Measurements from ENCODE around the gene CPE.
A peak's percentile ranks its signal among the peaks of the same experiment; 100 is the strongest.

CPE gene

DNA sequence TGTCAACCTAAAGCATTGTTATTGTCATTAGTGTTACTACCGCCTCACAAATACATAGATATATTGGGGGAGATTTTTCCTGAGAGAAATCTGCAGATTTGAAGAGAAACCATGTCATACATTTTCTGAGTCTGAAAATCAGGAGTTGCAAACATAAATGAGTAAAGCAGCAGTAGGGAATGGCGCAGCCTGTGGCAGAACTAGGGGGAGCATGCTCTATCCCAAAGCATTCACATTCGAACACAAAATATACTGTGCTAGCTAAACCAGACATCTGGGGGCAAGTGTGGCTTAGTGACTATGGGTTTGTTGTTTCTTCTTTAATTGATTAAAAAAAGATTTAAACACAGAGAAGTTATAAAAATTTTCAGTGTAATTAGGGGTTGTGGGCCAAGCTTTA is 83.2 kb downstream of the CPE start:
- no peak overlapping the region for H3K27ac ChIP-seq (ENCODE audit: low read depth, low read length, poor library complexity, severe bottlenecking)

DNA sequence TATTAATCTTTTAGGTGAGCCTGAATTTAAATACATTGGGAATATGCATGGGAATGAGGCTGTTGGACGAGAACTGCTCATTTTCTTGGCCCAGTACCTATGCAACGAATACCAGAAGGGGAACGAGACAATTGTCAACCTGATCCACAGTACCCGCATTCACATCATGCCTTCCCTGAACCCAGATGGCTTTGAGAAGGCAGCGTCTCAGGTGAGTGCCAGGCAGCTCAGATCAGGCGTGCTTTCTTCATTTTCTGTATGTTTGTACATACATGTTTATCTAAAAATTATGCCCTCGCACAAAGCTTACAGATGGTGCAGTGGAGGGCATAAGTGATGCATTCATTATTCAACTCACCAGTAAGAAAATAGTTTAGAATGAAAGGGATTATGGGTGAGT is 85.6 kb downstream of the CPE start:
- Histone ChIP-seq H3K9me3 (ENCODE audit: low read length) (no peaks in the 10 kb centered on the region), H3K4me3 (ENCODE audit: low read depth, low read length, poor library complexity, severe bottlenecking) (no peak overlapping the region), H3K9me2 (ENCODE audit: low read depth, low read length) (no peaks in the 10 kb centered on the region), H3K79me2 (ENCODE audit: insufficient read depth, low read length) (no peaks in the 10 kb centered on the region), H4K20me1 (ENCODE audit: insufficient read depth, low read length) (no peaks in the 10 kb centered on the region), H2AFZ (ENCODE audit: low read length) (no peak overlapping the region), H3F3A (ENCODE audit: insufficient read depth, low read length) (no peaks in the 10 kb centered on the region), H3K4me2 (ENCODE audit: low read length) (no peak overlapping the region), H3K27ac (ENCODE audit: low read depth, low read length, poor library complexity, severe bottlenecking) (no peak overlapping the region), H3K27me3 (ENCODE audit: insufficient read depth, low read length) (no peaks in the 10 kb centered on the region), H3K4me1 (ENCODE audit: insufficient read depth, low read length, severe bottlenecking) (no peaks in the 10 kb centered on the region), H3K36me3 (ENCODE audit: insufficient read depth, low read length) (no peaks in the 10 kb centered on the region), H3K9ac (ENCODE audit: low read length) (no peak overlapping the region)
- TF ChIP-seq, protein P1, sequence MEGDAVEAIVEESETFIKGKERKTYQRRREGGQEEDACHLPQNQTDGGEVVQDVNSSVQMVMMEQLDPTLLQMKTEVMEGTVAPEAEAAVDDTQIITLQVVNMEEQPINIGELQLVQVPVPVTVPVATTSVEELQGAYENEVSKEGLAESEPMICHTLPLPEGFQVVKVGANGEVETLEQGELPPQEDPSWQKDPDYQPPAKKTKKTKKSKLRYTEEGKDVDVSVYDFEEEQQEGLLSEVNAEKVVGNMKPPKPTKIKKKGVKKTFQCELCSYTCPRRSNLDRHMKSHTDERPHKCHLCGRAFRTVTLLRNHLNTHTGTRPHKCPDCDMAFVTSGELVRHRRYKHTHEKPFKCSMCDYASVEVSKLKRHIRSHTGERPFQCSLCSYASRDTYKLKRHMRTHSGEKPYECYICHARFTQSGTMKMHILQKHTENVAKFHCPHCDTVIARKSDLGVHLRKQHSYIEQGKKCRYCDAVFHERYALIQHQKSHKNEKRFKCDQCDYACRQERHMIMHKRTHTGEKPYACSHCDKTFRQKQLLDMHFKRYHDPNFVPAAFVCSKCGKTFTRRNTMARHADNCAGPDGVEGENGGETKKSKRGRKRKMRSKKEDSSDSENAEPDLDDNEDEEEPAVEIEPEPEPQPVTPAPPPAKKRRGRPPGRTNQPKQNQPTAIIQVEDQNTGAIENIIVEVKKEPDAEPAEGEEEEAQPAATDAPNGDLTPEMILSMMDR (IDR thresholded peaks at IDR 0.05; ENCODE audit: low read length): no peak
- no peak for TF ChIP-seq EZH2 (IDR thresholded peaks at IDR 0.05; ENCODE audit: borderline replicate concordance, low read length)

More for the DNA sequence above, 83.2 kb downstream of the CPE start:
- Histone ChIP-seq H3K9me2 (ENCODE audit: low read depth, low read length) (no peaks in the 10 kb centered on the region), H3K27me3 (ENCODE audit: insufficient read depth, low read length) (no peaks in the 10 kb centered on the region), H3K4me2 (ENCODE audit: low read length) (no peak overlapping the region), H4K20me1 (ENCODE audit: insufficient read depth, low read length) (no peaks in the 10 kb centered on the region), H3K79me2 (ENCODE audit: insufficient read depth, low read length) (no peaks in the 10 kb centered on the region), H3F3A (ENCODE audit: insufficient read depth, low read length) (no peaks in the 10 kb centered on the region), H3K9me3 (ENCODE audit: low read length) (no peaks in the 10 kb centered on the region), H3K9ac (ENCODE audit: low read length) (no peak overlapping the region), H3K36me3 (ENCODE audit: insufficient read depth, low read length) (no peaks in the 10 kb centered on the region), H3K4me1 (ENCODE audit: insufficient read depth, low read length, severe bottlenecking) (no peaks in the 10 kb centered on the region), H2AFZ (ENCODE audit: low read length) (no peak overlapping the region), H3K4me3 (ENCODE audit: low read depth, low read length, poor library complexity, severe bottlenecking) (no peak overlapping the region)
- TF ChIP-seq, protein P1 (IDR thresholded peaks at IDR 0.05; ENCODE audit: low read length): no peak
- no peak for TF ChIP-seq EZH2 (IDR thresholded peaks at IDR 0.05; ENCODE audit: borderline replicate concordance, low read length)

DNA sequence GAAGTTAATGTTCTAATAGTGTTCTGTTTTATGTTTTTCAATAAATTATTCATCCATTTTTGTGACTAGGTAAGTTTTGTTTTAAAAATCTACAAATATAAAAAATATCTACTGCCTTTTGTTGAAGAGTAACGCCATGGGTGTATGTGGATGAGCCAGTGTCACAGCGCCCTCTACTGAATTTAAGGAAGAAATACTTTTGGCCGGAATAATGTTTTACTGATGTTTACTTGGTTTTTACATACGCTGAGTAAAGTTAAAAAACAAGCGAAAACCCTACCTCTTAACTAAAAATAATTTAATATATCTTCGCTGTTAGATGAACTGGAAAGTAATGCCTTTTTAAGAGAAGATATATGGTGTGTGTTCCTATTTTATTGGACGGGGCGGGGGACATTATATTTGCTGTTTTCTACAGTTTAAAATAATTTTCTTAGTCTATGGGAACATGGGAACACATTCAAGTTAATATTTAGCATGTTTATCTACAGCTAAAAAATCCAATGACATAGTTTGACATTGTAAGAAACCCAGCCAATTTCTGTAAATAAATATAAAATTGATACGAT is 86.1 kb downstream of the CPE start:
- Histone ChIP-seq H2AFZ (ENCODE audit: low read length) (no peak overlapping the region), H3K9ac (ENCODE audit: low read length) (no peak overlapping the region)

More for the DNA sequence above, 86.1 kb downstream of the CPE start:
- Histone ChIP-seq H3K9me3 (ENCODE audit: low read length) (no peaks in the 10 kb centered on the region), H3K36me3 (ENCODE audit: insufficient read depth, low read length) (no peaks in the 10 kb centered on the region), H3K4me2 (ENCODE audit: low read length) (no peak overlapping the region), H3K27me3 (ENCODE audit: insufficient read depth, low read length) (no peaks in the 10 kb centered on the region), H4K20me1 (ENCODE audit: insufficient read depth, low read length) (no peaks in the 10 kb centered on the region), H3F3A (ENCODE audit: insufficient read depth, low read length) (no peaks in the 10 kb centered on the region), H3K27ac (ENCODE audit: low read depth, low read length, poor library complexity, severe bottlenecking) (no peak overlapping the region), H3K4me1 (ENCODE audit: insufficient read depth, low read length, severe bottlenecking) (no peaks in the 10 kb centered on the region), H3K4me3 (ENCODE audit: low read depth, low read length, poor library complexity, severe bottlenecking) (no peak overlapping the region), H3K79me2 (ENCODE audit: insufficient read depth, low read length) (no peaks in the 10 kb centered on the region), H3K9me2 (ENCODE audit: low read depth, low read length) (no peaks in the 10 kb centered on the region)
- TF ChIP-seq EZH2 (IDR thresholded peaks at IDR 0.05; ENCODE audit: borderline replicate concordance, low read length): no peak
- TF ChIP-seq, protein P1 (IDR thresholded peaks at IDR 0.05; ENCODE audit: low read length): peak; percentile 77

Measured in OCI-LY1 (cell line).